HG02870 (cell line): ENCODE results near the gene CENPN.
A peak's percentile ranks its signal among the peaks of the same experiment; 100 is the strongest.

Experiments
- ATAC-seq: cut with Tn5 transposase; IDR thresholded peaks from one replicate; pipeline ENCODE4 v1.9.1; 2021; ENCODE audit warnings: mild to moderate bottlenecking, moderate library complexity; ENCODE audit not compliant: unreplicated experiment

The CENPN gene

DNA sequence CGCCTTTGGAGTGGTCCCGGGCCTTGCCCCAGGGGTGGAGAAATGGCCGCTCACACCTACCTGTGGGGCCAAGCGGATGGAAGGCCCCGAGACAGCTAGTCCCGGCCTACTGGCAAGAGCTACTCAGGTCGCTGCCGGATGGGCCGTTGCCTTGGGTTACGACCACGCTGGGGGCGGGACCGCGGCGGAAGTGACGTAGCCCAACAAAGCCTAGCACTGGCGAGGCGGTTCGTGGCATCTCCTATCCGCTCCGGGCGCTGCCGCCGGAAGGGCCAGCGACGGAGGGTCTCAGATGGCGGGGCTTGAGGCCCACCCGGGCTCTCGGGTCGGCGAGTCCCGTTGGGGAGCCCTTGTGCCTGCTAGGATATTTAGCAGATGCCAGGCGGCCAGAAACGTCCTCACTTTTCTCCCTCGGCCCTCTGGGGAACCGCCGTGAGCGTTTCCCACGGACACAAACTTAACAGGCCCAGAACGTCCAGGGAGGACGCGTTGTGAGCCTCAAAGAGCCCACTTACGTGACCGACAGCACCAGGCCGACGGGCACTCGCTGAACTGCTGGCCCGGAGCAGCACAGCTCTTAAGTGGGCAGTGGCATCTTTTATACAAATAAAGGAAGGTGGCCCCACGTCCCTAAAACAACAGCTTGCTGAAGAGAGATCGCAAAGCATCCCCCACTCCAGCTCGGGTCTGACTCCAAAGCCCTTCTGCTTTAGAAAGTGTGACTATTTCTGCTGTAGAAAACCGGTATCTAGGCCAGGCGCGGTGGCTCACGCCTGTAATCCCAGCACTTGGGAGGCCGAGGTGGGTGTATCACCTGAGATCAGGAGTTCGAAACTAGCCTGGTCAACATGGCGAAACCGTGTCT, 70.3 kb downstream of the CENPN start, which contains the start of gene C16orf46:
Gene C16orf46 (minus strand): TSS at position 163 of the 865 bp plus-strand sequence. CDS start 13,283 bp downstream, outside the sequence.
- ATAC-seq: peak; percentile 96

GRCh38 chr16:81080233-81080632, 73.2 kb downstream of the CENPN start:
- no peak for ATAC-seq

- no peak for ATAC-seq
These were observed 74.0 kb downstream of the CENPN start for GRCh38 chr16:81081014-81081413.
